ENCODE measurements around the gene ACTA2.

GRCh38 chr10:88946200-88946599 is 6.4 kb downstream of the ACTA2 start:
- TF ChIP-seq CTCF (IDR thresholded peaks at IDR 0.05) (no peak), EZH2 (IDR thresholded peaks at IDR 0.05; ENCODE audit: borderline replicate concordance, insufficient read depth, low read depth, low read length, poor library complexity, severe bottlenecking) (no peak)
